HepG2 (cell line): ENCODE measurements around the gene TRAPPC3. TPM values are rescaled to one million over a fixed set of nuclear protein-coding genes. Genes with fewer than 3 reads are reported as not detected.

ENCODE experiments used
- AKAP8 ChIP-seq: sonication (generic); formaldehyde crosslinking; IDR thresholded peaks from 2 replicates; pipeline ENCODE4 v1.5.1; 2020; ENCODE audit warnings: mild to moderate bottlenecking, missing genetic modification reagents
- BRD4 ChIP-seq: sonication (generic); formaldehyde crosslinking; IDR thresholded peaks from 2 replicates; pipeline ENCODE4 v1.4.0; 2020; ENCODE audit warnings: missing genetic modification reagents
- CREB1 ChIP-seq, 2 experiments: fragments of 450-650 bp in 1 of 2; IDR thresholded peaks; 2 replicates each; pipeline ENCODE4 v1.6.1; 2016 to 2017; ENCODE audit warnings: control low read depth in 1 of 2, mild to moderate bottlenecking in 1 of 2, missing compliant biosample characterization in 1 of 2, missing genetic modification characterization in 1 of 2
- FOXP1 ChIP-seq, 2 experiments: fragments of 450-650 bp in 1 of 2; IDR thresholded peaks; 2 replicates each; pipeline ENCODE4 v1.6.1; 2017 to 2018; ENCODE audit warnings: antibody characterized with exemption in 1 of 2
- NCOA5 ChIP-seq: sonication (generic); formaldehyde crosslinking; IDR thresholded peaks from 2 replicates; pipeline ENCODE4 v1.4.0; 2020; ENCODE audit warnings: missing genetic modification reagents
- NFRKB ChIP-seq: fragments of 450-650 bp; IDR thresholded peaks from 2 replicates; pipeline ENCODE4 v1.6.1; 2017
- PITX1 ChIP-seq: sonication (generic); formaldehyde crosslinking; IDR thresholded peaks from 2 replicates; pipeline ENCODE4 v1.5.1; 2020; ENCODE audit warnings: mild to moderate bottlenecking, missing genetic modification reagents
- RAD21 ChIP-seq: fragments of 450-650 bp; formaldehyde crosslinking; IDR thresholded peaks from 2 replicates; pipeline ENCODE4 v1.5.0; 2020; ENCODE audit warnings: mild to moderate bottlenecking
- REPIN1 ChIP-seq: sonication (generic); formaldehyde crosslinking; IDR thresholded peaks from 2 replicates; pipeline ENCODE4 v1.8.0; 2022; ENCODE audit warnings: missing genetic modification reagents, low read depth, mild to moderate bottlenecking, borderline replicate concordance
- TP53 ChIP-seq: sonication (generic); formaldehyde crosslinking; conservative IDR thresholded peaks from 2 replicates; pipeline ENCODE4 v1.4.0; 2020; ENCODE audit warnings: missing genetic modification reagents
- U2AF2 ChIP-seq: fragments of 200-400 bp; formaldehyde crosslinking; IDR thresholded peaks from 2 replicates; pipeline ENCODE4 v1.6.1; 2017; ENCODE audit warnings: low read depth, mild to moderate bottlenecking, low read length
- YEATS4 ChIP-seq: sonication (generic); formaldehyde crosslinking; IDR thresholded peaks from 2 replicates; pipeline ENCODE4 v1.4.0; 2020; ENCODE audit warnings: missing genetic modification reagents, borderline replicate concordance
- ZEB1 ChIP-seq: IDR thresholded peaks from 2 replicates; pipeline ENCODE4 v1.6.1; 2012; ENCODE audit warnings: mild to moderate bottlenecking, low read depth, inconsistent platforms; ENCODE audit not compliant: insufficient replicate concordance
- ZNF530 ChIP-seq: sonication (generic); formaldehyde crosslinking; IDR thresholded peaks from 2 replicates; pipeline ENCODE4 v1.5.0; 2020; ENCODE audit warnings: low read depth, mild to moderate bottlenecking, missing genetic modification reagents
- ZXDC ChIP-seq: sonication (generic); formaldehyde crosslinking; IDR thresholded peaks from 2 replicates; pipeline ENCODE4 v1.5.0; 2020; ENCODE audit warnings: mild to moderate bottlenecking, missing genetic modification reagents
- polyA plus RNA-seq, 8 experiments: library from polyadenylated mRNA; depleted of rRNA in 3 of 8; stranded (reverse) in 7 of 8; unstranded in 1 of 8; fragments of >200 nt; fragmentation: Illumina TruSeq in 4 of 8; extraction: Trizol in 4 of 8; gene quantifications; 2 replicates each; pipeline versions ENCODE4 v1.2.1 to v1.2.3, GENCODE V29; 2011 to 2016; ENCODE audit warnings: low read depth in 4 of 8, missing spikeins in 1 of 8, mixed read lengths in 1 of 8; ENCODE audit not compliant: insufficient read depth in 1 of 8
- total RNA-seq, 5 experiments: library from RNA; depleted of rRNA; stranded (reverse); fragments of >200 nt; fragmentation: Illumina TruSeq; extraction: Trizol; gene quantifications; 2 replicates each; pipeline ENCODE4 v1.2.3, GENCODE V29; 2016; ENCODE audit warnings: low read depth in 1 of 5
- TF ChIP-seq, protein P1 (sequence below): sonication (generic); formaldehyde crosslinking; IDR thresholded peaks from 2 replicates; pipeline ENCODE4 v1.5.0; 2020; ENCODE audit warnings: mild to moderate bottlenecking, missing genetic modification reagents, moderate library complexity
- TF ChIP-seq, protein P2 (sequence below): sonication (generic); formaldehyde crosslinking; IDR thresholded peaks from 2 replicates; pipeline ENCODE4 v1.5.1; 2020; ENCODE audit warnings: mild to moderate bottlenecking, missing genetic modification reagents, moderate library complexity
- TF ChIP-seq, protein P3 (sequence below): IDR thresholded peaks from 2 replicates; pipeline ENCODE4 v1.6.1; 2016; ENCODE audit warnings: low read depth, control low read depth
- TF ChIP-seq, protein P4 (sequence below): sonication (generic); formaldehyde crosslinking; conservative IDR thresholded peaks from 2 replicates; pipeline ENCODE4 v1.4.0; 2020; ENCODE audit warnings: missing genetic modification reagents

TRAPPC3 gene
- total and polyA plus RNA-seq, 2 of the 13 experiments (the other 11 are each of a cell fraction or from before 2014, with no cell fraction given), result 53.7 to 62.4 TPM

DNA sequence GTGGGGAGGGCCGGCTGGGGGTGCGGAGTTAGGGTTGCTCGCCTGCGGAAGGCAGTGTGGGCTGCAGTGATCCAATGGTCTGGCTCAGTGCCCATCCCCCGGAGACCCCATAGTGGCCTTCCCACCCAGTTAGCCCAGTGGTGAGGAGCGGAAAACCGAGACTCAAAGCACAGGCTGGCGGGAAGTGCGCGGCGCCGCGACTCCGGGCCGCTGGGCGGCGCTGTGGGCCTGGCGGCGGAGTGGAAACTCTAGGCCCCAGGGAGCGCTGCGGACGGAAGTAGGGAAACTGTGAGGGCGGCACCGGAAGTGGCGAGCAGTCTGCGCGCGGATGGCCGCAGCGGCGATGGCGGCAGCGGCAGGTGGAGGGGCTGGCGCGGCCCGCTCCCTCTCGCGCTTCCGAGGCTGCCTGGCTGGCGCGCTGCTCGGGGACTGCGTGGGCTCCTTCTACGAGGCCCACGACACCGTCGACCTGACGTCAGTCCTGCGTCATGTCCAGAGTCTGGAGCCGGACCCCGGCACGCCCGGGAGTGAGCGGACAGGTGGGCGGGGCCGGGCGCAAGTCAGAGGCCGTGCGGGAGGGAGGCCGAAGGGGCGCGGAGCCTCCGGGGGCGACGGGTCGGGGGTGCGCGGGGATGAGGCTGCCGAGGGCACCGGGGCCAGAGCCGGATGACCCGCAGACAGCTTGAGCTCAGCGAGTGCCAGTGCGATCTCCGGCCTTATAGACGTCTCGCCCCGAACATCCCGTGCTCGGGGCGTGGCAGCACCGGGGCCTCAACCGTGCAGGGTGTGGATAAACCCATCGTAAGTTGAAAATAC is 60.5 kb downstream of the TRAPPC3 start, which contains the start of gene ADPRS (continued):
- TF ChIP-seq ZXDC (no peak), BRD4 (CRISPR knock-in tag) (peak; percentile 94), FOXP1 (IDR thresholded peaks at IDR 0.05) (no peak), FOXP1 (CRISPR knock-in tag; IDR thresholded peaks at IDR 0.05) (no peak; the same call in 1 of the 2 replicates), TP53 (CRISPR knock-in tag) (no peak), U2AF2 (no peak), NCOA5 (no peak), YEATS4 (peak; percentile 98), PITX1 (CRISPR knock-in tag) (peak; percentile 41; the same call in 1 of the 2 replicates), CREB1 (IDR thresholded peaks at IDR 0.05) (peak; percentile 88), CREB1 (CRISPR knock-in tag; IDR thresholded peaks at IDR 0.05) (peak; percentile 91), REPIN1 (CRISPR knock-in tag) (peak; percentile 92), ZEB1 (peak; percentile 20), RAD21 (CRISPR knock-in tag) (no peak; the same call in 1 of the 2 replicates), ZNF530 (CRISPR knock-in tag) (no peak), AKAP8 (CRISPR knock-in tag) (peak; percentile 81; the same call in 1 of the 2 replicates), NFRKB (no peak)
- TF ChIP-seq, protein P1, sequence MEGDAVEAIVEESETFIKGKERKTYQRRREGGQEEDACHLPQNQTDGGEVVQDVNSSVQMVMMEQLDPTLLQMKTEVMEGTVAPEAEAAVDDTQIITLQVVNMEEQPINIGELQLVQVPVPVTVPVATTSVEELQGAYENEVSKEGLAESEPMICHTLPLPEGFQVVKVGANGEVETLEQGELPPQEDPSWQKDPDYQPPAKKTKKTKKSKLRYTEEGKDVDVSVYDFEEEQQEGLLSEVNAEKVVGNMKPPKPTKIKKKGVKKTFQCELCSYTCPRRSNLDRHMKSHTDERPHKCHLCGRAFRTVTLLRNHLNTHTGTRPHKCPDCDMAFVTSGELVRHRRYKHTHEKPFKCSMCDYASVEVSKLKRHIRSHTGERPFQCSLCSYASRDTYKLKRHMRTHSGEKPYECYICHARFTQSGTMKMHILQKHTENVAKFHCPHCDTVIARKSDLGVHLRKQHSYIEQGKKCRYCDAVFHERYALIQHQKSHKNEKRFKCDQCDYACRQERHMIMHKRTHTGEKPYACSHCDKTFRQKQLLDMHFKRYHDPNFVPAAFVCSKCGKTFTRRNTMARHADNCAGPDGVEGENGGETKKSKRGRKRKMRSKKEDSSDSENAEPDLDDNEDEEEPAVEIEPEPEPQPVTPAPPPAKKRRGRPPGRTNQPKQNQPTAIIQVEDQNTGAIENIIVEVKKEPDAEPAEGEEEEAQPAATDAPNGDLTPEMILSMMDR (CRISPR knock-in tag), result peak; percentile 98
- TF ChIP-seq, protein P2, sequence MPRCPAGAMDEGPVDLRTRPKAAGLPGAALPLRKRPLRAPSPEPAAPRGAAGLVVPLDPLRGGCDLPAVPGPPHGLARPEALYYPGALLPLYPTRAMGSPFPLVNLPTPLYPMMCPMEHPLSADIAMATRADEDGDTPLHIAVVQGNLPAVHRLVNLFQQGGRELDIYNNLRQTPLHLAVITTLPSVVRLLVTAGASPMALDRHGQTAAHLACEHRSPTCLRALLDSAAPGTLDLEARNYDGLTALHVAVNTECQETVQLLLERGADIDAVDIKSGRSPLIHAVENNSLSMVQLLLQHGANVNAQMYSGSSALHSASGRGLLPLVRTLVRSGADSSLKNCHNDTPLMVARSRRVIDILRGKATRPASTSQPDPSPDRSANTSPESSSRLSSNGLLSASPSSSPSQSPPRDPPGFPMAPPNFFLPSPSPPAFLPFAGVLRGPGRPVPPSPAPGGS, result peak; percentile 70; the same call in 1 of the 2 replicates
- TF ChIP-seq, protein P3, sequence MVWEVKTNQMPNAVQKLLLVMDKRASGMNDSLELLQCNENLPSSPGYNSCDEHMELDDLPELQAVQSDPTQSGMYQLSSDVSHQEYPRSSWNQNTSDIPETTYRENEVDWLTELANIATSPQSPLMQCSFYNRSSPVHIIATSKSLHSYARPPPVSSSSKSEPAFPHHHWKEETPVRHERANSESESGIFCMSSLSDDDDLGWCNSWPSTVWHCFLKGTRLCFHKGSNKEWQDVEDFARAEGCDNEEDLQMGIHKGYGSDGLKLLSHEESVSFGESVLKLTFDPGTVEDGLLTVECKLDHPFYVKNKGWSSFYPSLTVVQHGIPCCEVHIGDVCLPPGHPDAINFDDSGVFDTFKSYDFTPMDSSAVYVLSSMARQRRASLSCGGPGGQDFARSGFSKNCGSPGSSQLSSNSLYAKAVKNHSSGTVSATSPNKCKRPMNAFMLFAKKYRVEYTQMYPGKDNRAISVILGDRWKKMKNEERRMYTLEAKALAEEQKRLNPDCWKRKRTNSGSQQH, result peak; percentile 87
- TF ChIP-seq, protein P4, sequence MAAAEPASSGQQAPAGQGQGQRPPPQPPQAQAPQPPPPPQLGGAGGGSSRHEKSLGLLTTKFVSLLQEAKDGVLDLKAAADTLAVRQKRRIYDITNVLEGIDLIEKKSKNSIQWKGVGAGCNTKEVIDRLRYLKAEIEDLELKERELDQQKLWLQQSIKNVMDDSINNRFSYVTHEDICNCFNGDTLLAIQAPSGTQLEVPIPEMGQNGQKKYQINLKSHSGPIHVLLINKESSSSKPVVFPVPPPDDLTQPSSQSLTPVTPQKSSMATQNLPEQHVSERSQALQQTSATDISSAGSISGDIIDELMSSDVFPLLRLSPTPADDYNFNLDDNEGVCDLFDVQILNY, result peak; percentile 81; the same call in 1 of the 2 replicates
